Fibroblast of lung (primary cell): ENCODE results near the gene PROCA1. TPM values are rescaled to one million over a fixed set of nuclear protein-coding genes. Genes with fewer than 3 reads are reported as not detected.

Experiments
- DNase-seq, 2 donors: peaks; one replicate each; pipeline versions ENCODE4 v3.0.0 to v3.0.0-alpha.2; 2010; ENCODE audit warnings: low read depth in 2 of 2
- H2AFZ ChIP-seq: 2 replicates; pipeline ENCODE4 v1.5.1; 2012; ENCODE audit warnings: low read length, control low read depth, inconsistent platforms
- H3K27ac ChIP-seq: 2 replicates; pipeline ENCODE4 v1.5.1; 2011; ENCODE audit warnings: low read length, control low read depth; ENCODE audit not compliant: insufficient read depth
- H3K27me3 ChIP-seq: 2 replicates; pipeline ENCODE4 v1.5.1; 2011; ENCODE audit warnings: mild to moderate bottlenecking, low read length; ENCODE audit not compliant: control insufficient read depth, insufficient read depth
- H3K36me3 ChIP-seq: 2 replicates; pipeline ENCODE4 v1.5.1; 2011; ENCODE audit warnings: low read length; ENCODE audit not compliant: control insufficient read depth, insufficient read depth
- H3K4me1 ChIP-seq: 2 replicates; pipeline ENCODE4 v1.5.1; 2011; ENCODE audit warnings: low read length; ENCODE audit not compliant: control insufficient read depth, insufficient read depth; ENCODE audit errors: extremely low read depth
- H3K4me2 ChIP-seq: 2 replicates; pipeline ENCODE4 v1.5.1; 2011; ENCODE audit warnings: low read length, control low read depth; ENCODE audit not compliant: insufficient read depth; ENCODE audit errors: extremely low read depth
- H3K4me3 ChIP-seq, 4 experiments: fragments of 200-600 bp in 1 of 4; sonication (generic) in 1 of 4; replicated peaks in 1 of 4; 2 replicates each; pipeline ENCODE4 v1.5.1; 2011 to 2016; ENCODE audit warnings: low read length in 4 of 4, low read depth in 3 of 4, mild to moderate bottlenecking in 3 of 4, control low read depth in 2 of 4, inconsistent platforms in 1 of 4, mixed read lengths in 1 of 4; ENCODE audit not compliant: insufficient read depth in 1 of 4; ENCODE audit errors: control extremely low read depth in 1 of 4
- H3K79me2 ChIP-seq: 2 replicates; pipeline ENCODE4 v1.5.1; 2012; ENCODE audit warnings: mild to moderate bottlenecking, low read length, inconsistent platforms; ENCODE audit not compliant: control insufficient read depth, insufficient read depth
- H3K9ac ChIP-seq: 2 replicates; pipeline ENCODE4 v1.5.1; 2011; ENCODE audit warnings: mild to moderate bottlenecking, low read length, control low read depth; ENCODE audit not compliant: insufficient read depth
- H3K9me3 ChIP-seq: 2 replicates; pipeline ENCODE4 v1.5.1; 2012; ENCODE audit warnings: low read depth, low read length; ENCODE audit not compliant: control insufficient read depth, insufficient read depth
- H4K20me1 ChIP-seq: 2 replicates; pipeline ENCODE4 v1.5.1; 2011; ENCODE audit warnings: low read length; ENCODE audit not compliant: control insufficient read depth, insufficient read depth; ENCODE audit errors: extremely low read depth
- EZH2 ChIP-seq: IDR thresholded peaks from 2 replicates; pipeline ENCODE4 v1.5.1; 2012; ENCODE audit warnings: low read length, control low read depth, mild to moderate bottlenecking; ENCODE audit errors: missing control alignments
- polyA plus RNA-seq, 2 donors: library from polyadenylated mRNA; depleted of rRNA in 1 of 2; stranded (reverse) in 1 of 2; unstranded in 1 of 2; fragments of >200 nt; gene quantifications; 2 replicates each; pipeline ENCODE4 v1.2.1, GENCODE V29; 2011 to 2012; ENCODE audit warnings: missing spikeins in 1 of 2
- total RNA-seq: library from RNA; depleted of rRNA; stranded (reverse); fragments of >200 nt; gene quantifications from 2 replicates; pipeline ENCODE4 v1.2.1, GENCODE V29; 2014
- TF ChIP-seq, protein P1 (sequence below), 2 donors: IDR thresholded peaks in 1 of 2; conservative IDR thresholded peaks in 1 of 2; 1 replicate in 1 of 2; 2 replicates in 1 of 2; pipeline ENCODE4 v1.5.1; 2011 to 2012; ENCODE audit warnings: low read length in 2 of 2, control low read depth in 1 of 2, inconsistent platforms in 1 of 2, low read depth in 1 of 2, mild to moderate bottlenecking in 1 of 2

The PROCA1 gene
- total and polyA plus RNA-seq, 2 donors (not counting 1 experiment from before 2014, with no cell fraction given): 0.85 to 2.6 TPM

DNA sequence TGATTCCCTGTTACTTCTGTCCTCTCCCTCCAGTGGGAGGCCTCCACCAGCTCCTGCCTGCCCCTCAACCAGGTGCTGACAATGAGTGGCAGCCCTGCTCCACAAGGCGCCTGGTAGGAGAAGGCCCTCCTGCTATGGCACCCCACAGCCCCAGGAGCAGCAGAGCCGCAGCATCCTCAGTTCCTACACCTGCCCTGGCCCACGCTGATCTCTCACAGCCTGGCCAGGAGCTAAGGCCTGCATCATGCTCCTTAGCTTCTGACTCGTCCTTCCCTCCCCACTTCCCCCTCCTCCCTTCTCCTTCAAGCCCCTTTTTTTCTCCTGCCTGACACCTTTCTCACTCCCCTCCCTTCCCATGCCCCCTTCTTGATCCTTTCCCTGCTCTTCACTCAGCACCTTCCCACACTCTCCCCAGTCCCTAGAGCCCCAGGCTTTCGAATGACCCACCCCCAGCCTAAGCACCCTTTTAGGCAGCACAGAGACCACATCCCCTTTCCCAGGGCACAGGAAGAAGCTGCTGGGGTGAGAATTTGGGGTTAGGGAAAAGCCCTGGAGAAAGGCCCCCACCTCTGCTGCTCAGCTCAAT lies 6.5 kb downstream of the PROCA1 start:
- no peaks in the 10 kb centered on the region for H3K27me3 ChIP-seq
- DNase-seq: no peak
- H3K4me3 ChIP-seq: no peak overlapping the region
- H3K4me1 ChIP-seq: no peaks in the 10 kb centered on the region
- H4K20me1 ChIP-seq: no peaks in the 10 kb centered on the region
- H3K27ac ChIP-seq: no peak overlapping the region
- H3K79me2 ChIP-seq: no peaks in the 10 kb centered on the region
- H3K9me3 ChIP-seq: no peaks in the 10 kb centered on the region
- H2AFZ ChIP-seq: no peak overlapping the region
- no peak overlapping the region for H3K4me2 ChIP-seq
- peaks cover 31% of the 10 kb centered on the region for H3K36me3 ChIP-seq
- H3K9ac ChIP-seq: no peak overlapping the region
- TF ChIP-seq, protein P1, sequence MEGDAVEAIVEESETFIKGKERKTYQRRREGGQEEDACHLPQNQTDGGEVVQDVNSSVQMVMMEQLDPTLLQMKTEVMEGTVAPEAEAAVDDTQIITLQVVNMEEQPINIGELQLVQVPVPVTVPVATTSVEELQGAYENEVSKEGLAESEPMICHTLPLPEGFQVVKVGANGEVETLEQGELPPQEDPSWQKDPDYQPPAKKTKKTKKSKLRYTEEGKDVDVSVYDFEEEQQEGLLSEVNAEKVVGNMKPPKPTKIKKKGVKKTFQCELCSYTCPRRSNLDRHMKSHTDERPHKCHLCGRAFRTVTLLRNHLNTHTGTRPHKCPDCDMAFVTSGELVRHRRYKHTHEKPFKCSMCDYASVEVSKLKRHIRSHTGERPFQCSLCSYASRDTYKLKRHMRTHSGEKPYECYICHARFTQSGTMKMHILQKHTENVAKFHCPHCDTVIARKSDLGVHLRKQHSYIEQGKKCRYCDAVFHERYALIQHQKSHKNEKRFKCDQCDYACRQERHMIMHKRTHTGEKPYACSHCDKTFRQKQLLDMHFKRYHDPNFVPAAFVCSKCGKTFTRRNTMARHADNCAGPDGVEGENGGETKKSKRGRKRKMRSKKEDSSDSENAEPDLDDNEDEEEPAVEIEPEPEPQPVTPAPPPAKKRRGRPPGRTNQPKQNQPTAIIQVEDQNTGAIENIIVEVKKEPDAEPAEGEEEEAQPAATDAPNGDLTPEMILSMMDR (conservative IDR thresholded peaks at IDR 0.05 in 1 of 2, IDR thresholded peaks at IDR 0.05 in 1 of 2; ENCODE audit: low read depth in 1 of 2, low read length in 2 of 2): no peak
- TF ChIP-seq EZH2: no peak

DNA sequence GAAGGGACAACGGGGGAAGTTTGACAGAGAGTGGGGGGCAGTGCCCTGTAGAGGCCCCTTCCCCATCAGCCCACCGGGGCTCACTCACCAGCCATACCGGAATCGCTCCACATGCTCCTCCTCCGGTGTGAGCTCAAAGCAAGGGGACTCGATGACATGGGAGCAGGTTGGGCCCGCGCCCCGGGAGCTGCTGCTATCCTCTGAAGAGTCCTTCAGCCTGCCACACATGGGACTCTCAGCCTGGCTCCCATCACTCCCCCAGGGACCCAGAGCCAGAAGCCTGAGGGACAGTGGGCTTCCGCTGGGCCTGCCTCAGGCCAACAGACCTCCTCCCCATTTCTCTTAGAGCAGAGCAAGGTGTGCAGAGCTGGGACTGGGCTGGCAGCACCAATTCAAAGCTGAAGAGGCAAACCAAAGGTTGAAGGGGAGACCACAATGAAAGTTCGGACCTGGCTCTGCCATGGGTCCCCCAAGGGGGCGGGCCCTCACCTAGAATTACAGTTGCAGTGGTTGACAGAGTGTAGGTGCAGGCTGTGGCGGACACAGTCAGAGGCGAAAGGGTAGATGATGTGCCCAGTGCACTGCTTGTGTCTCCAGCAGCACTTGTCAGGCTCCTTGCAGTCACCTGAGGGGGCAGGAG lies 7.3 kb downstream of the PROCA1 start:
- Histone ChIP-seq H3K9me3 (no peaks in the 10 kb centered on the region), H3K9ac (no peak overlapping the region), H4K20me1 (no peaks in the 10 kb centered on the region), H3K79me2 (no peaks in the 10 kb centered on the region), H3K4me2 (no peak overlapping the region), H2AFZ (no peak overlapping the region), H3K4me1 (no peaks in the 10 kb centered on the region), H3K36me3 (peaks cover 38% of the 10 kb centered on the region), H3K27ac (no peak overlapping the region), H3K27me3 (no peaks in the 10 kb centered on the region), H3K4me3 (no peak overlapping the region)
- no peak for TF ChIP-seq EZH2
- TF ChIP-seq, protein P1 (conservative IDR thresholded peaks at IDR 0.05 in 1 of 2, IDR thresholded peaks at IDR 0.05 in 1 of 2; ENCODE audit: low read depth in 1 of 2, low read length in 2 of 2): no peak
- DNase-seq: no peak

DNA sequence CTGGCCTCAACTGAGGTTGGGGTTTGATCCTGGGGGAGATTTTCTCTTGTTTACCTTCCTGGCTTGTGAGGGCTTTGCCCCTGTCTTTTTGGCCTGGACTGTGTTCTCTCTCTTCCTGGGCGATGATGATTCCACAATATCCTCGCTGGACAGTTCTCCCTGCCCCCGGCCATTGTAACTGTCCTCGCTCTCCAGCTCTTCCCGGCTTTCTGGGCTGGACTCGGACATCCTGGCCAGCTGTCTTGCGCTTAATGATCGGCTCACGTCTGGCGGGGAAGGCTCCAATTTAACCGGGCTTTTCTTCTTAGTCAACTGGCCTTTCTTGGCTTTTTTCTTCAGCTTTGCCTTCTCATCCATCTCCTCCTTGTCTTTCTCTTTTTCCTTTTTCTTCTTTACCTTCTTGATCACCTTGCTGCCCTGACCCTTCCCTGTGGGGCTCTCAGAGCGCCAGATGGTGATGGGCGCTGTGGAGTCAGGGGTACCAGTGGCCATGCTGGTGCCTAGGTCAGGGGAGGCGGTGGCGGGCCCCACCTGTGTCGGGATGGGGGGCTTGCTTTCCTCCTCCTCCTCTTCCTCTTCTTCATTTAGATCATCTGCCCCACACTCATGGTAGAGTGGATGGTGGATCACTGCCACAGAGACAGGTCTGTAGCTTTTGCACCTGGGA lies 8.0 kb downstream of the PROCA1 start:
- Histone ChIP-seq H3K9me3 (no peaks in the 10 kb centered on the region), H3K27ac (no peak overlapping the region), H3K36me3 (peaks cover 42% of the 10 kb centered on the region), H3K79me2 (no peaks in the 10 kb centered on the region), H4K20me1 (no peaks in the 10 kb centered on the region), H2AFZ (no peak overlapping the region), H3K27me3 (no peaks in the 10 kb centered on the region), H3K9ac (no peak overlapping the region), H3K4me3 (no peak overlapping the region), H3K4me1 (no peaks in the 10 kb centered on the region), H3K4me2 (no peak overlapping the region)
- TF ChIP-seq EZH2: no peak
- TF ChIP-seq, protein P1 (conservative IDR thresholded peaks at IDR 0.05 in 1 of 2, IDR thresholded peaks at IDR 0.05 in 1 of 2; ENCODE audit: low read depth in 1 of 2, low read length in 2 of 2): no peak
- no peak for DNase-seq
